Progenitor cell of endocrine pancreas (in vitro differentiated cells): ENCODE data around the gene ZFPM1. TPM values are rescaled to one million over a fixed set of nuclear protein-coding genes. Genes with fewer than 3 reads are reported as not detected.

Source experiments
- DNase-seq: peaks from one replicate; pipeline ENCODE4 v3.0.0; 2021; ENCODE audit warnings: low spot score; ENCODE audit not compliant: unreplicated experiment
- H3K27ac Mint-ChIP-seq: 2 replicates; pipeline ENCODE4 v1.8.0; 2021; ENCODE audit warnings: mild to moderate bottlenecking, moderate library complexity, mixed read lengths
- H3K27me3 Mint-ChIP-seq: 2 replicates; pipeline ENCODE4 v1.8.0; 2021; ENCODE audit warnings: mixed read lengths
- H3K36me3 Mint-ChIP-seq: 2 replicates; pipeline ENCODE4 v1.8.0; 2022; ENCODE audit warnings: mixed read lengths; ENCODE audit not compliant: insufficient read depth
- H3K4me1 Mint-ChIP-seq: 2 replicates; pipeline ENCODE4 v1.8.0; 2021; ENCODE audit warnings: low read depth, mixed read lengths
- H3K4me3 Mint-ChIP-seq: 2 replicates; pipeline ENCODE4 v1.8.0; 2021; ENCODE audit warnings: low read depth, mild to moderate bottlenecking, moderate library complexity, mixed read lengths
- H3K9me3 Mint-ChIP-seq: 2 replicates; pipeline ENCODE4 v1.8.0; 2021; ENCODE audit warnings: low read depth, mixed read lengths
- CTCF ChIP-seq: fragments of 200-600 bp; sonication (generic); IDR thresholded peaks from one replicate; pipeline ENCODE4 v1.5.0; 2021; ENCODE audit warnings: antibody characterized with exemption, mild to moderate bottlenecking; ENCODE audit not compliant: unreplicated experiment
- total RNA-seq: library from RNA; stranded (reverse); gene quantifications from 2 replicates; pipeline ENCODE4 v1.2.1, GENCODE V29; 2021

Gene ZFPM1
- total RNA-seq, 1 donor from 2014 or later, result 90.6 TPM

- H3K27ac Mint-ChIP-seq, result no peak overlapping the region
- H3K36me3 Mint-ChIP-seq, result peaks cover 35% of the 10 kb centered on the region
- DNase-seq, result no peak
- TF ChIP-seq CTCF, result no peak
- H3K4me1 Mint-ChIP-seq, result peaks cover 13% of the 10 kb centered on the region
- no peaks in the 10 kb centered on the region for H3K9me3 Mint-ChIP-seq
- H3K4me3 Mint-ChIP-seq, result no peak overlapping the region
- no peaks in the 10 kb centered on the region for H3K27me3 Mint-ChIP-seq
Observed at GRCh38 chr16:88531346-88531745, 78.3 kb downstream of the ZFPM1 start.

- Mint-ChIP-seq H3K36me3 (peaks cover 39% of the 10 kb centered on the region), H3K4me1 (peaks cover 13% of the 10 kb centered on the region), H3K4me3 (no peak overlapping the region), H3K27ac (peak overlapping the region; percentile 84), H3K9me3 (no peaks in the 10 kb centered on the region), H3K27me3 (no peaks in the 10 kb centered on the region)
- no peak for TF ChIP-seq CTCF
- DNase-seq, result no peak
Observed at GRCh38 chr16:88531931-88532433, 78.9 kb downstream of the ZFPM1 start.

- Mint-ChIP-seq H3K27me3 (no peaks in the 10 kb centered on the region), H3K27ac (no peak overlapping the region), H3K4me1 (peaks cover 13% of the 10 kb centered on the region), H3K36me3 (peaks cover 39% of the 10 kb centered on the region), H3K9me3 (no peaks in the 10 kb centered on the region), H3K4me3 (no peak overlapping the region)
- no peak for TF ChIP-seq CTCF
- DNase-seq, result peak; percentile 10
Observed at GRCh38 chr16:88532434-88533241, 79.6 kb downstream of the ZFPM1 start.

- peaks cover 43% of the 10 kb centered on the region for H3K36me3 Mint-ChIP-seq
- H3K9me3 Mint-ChIP-seq, result no peaks in the 10 kb centered on the region
- peaks cover 2% of the 10 kb centered on the region for H3K27me3 Mint-ChIP-seq
- peaks cover 18% of the 10 kb centered on the region for H3K4me1 Mint-ChIP-seq
- no peak for TF ChIP-seq CTCF
- H3K4me3 Mint-ChIP-seq, result no peak overlapping the region
- H3K27ac Mint-ChIP-seq, result no peak overlapping the region
- DNase-seq, result peak; percentile 8
Observed at GRCh38 chr16:88533381-88533917, 80.4 kb downstream of the ZFPM1 start.

- Mint-ChIP-seq H3K27ac (no peak overlapping the region), H3K27me3 (peaks cover 6% of the 10 kb centered on the region), H3K36me3 (peaks cover 42% of the 10 kb centered on the region), H3K9me3 (no peaks in the 10 kb centered on the region), H3K4me3 (no peak overlapping the region), H3K4me1 (peaks cover 22% of the 10 kb centered on the region)
- no peak for TF ChIP-seq CTCF
- DNase-seq, result peak; percentile 15
Observed at GRCh38 chr16:88533932-88534637, 81.0 kb downstream of the ZFPM1 start.
